ENCODE results near the gene TMEM132C.

The TMEM132C gene

DNA sequence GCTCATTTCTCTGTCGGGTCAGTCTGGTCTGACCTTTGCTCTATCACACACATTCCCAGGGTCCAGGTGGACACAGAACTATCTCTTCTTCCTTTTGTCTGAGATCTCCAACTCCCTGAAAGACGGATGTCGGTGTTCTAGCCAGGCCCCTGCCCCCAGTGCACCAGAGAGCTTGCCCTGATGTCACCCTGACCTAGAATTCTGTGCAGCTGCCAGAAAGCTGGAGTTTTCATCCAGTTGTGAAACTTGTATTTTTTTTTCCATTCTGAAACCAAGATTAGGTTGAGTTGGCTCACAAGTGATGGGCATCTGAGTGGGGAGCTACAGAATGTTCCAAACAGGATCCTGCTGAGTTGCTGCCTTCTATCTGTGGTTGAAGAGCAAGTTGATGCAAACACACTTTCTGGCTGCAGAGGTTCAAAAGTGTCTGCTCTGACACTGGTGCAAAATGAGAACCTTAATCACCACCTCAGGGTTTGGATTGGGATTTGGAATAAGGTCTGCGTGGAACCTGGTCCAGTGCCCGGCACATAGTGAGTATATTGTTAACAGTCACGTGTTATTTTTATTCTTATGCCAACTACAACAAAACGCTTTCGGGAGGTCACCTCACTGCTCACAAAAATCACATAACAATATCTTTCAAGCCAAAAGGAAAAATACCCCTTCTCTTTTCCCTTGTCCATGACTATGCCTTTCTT is 345.3 kb downstream of the TMEM132C start:
- no peaks in the 10 kb centered on the region for H3K9me3 ChIP-seq (ENCODE audit: control extremely low read depth in 1 of 5, control insufficient read depth in 4 of 5, insufficient read depth in 2 of 5, low read depth in 1 of 5, low read length in 4 of 5)

DNA sequence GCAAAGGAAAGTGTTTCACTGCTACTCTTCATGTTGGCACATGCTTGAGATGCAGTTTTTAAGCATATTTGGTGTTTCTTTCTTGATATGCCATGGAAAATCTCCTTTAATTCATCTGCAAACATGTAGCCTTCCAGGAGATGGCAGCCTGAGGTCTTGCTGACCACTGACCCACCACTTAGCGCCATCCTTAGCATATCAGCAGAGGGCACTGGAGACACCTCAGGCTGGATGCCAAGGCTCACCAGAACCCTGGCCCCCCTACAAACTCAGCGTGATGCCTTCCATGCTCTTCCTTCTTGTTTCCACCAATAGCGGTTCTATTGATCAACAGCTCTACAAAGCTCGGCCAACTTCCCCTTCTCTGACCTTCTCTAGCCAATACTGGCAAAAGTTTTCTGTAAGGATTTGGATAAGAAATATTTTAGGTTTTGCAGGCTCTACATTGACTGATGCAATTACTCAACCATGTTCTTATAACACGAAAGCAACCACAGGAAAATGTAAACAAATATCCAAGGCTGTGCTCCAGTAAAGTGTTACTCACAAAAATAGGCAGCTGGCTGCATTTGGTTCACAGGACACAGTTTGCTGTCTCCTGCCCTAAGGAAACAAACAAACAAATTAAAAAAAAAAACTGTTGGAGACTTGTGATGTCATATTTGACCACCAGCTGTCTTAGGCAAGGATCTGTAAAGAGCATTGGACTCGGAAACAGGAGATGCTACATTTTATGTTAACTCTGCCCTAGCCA is 347.0 kb downstream of the TMEM132C start:
- no peaks in the 10 kb centered on the region for H3K9me3 ChIP-seq (ENCODE audit: control extremely low read depth in 1 of 5, control insufficient read depth in 4 of 5, insufficient read depth in 2 of 5, low read depth in 1 of 5, low read length in 4 of 5)

More for the DNA sequence above, 345.3 kb downstream of the TMEM132C start:
- no peaks in the 10 kb centered on the region for H3K4me1 ChIP-seq (ENCODE audit: control extremely low read depth in 1 of 4, control insufficient read depth in 4 of 4, insufficient read depth in 4 of 4, low read length in 3 of 4)
- H3K36me3 ChIP-seq (ENCODE audit: control insufficient read depth in 4 of 4, insufficient read depth in 4 of 4, low read length in 3 of 4): no peaks in the 10 kb centered on the region
- no peak for DNase-seq
- ChIA-PET CTCF (no interaction called here), POLR2A (no interaction called here)
- 89% methylated on average over 7 of the region's 8 CpGs for WGBS (ENCODE audit: insufficient coverage)
- no peak overlapping the region for H3K27ac ChIP-seq (ENCODE audit: insufficient read depth in 1 of 2, low read depth in 1 of 2, low read length in 2 of 2, poor library complexity in 1 of 2, severe bottlenecking in 2 of 2)
- H3K27me3 ChIP-seq (replicated peaks in 2 of 5; ENCODE audit: control insufficient read depth in 4 of 5, insufficient read depth in 5 of 5, low read length in 4 of 5): peaks cover 0 to 2% (median 0%) of the 10 kb centered on the region in 5 experiments
- no peak overlapping the region for H3K4me3 ChIP-seq (ENCODE audit: control insufficient read depth in 1 of 7, extremely low read depth in 1 of 7, insufficient read depth in 4 of 7, low read depth in 2 of 7, low read length in 6 of 7)

DNA sequence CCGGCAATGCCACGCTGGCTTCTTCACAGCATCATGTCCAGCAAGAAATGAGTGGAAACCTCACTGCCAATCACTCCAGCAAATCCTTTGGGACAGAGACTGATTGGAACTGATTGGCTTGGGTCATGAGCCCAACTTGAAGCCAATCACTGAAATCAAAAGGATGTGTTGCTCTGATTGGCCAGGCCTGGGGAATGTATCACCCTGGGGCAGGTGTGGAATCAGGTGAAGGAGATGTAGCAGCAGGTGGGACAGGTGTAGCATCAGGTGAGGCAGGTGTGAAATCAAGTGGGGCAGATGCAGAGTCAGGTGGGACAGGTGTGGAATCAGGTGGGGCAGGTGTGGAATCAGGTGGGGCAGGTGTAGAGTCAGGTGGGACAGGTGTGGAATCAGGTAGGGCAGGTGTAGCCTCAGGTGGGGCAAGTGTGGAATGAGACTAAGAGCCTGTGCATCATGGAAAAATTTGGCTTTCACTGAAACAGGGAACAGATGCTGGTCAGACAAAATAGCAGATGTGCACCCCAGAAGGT is 350.4 kb downstream of the TMEM132C start:
- WGBS (ENCODE audit: insufficient coverage): 86% methylated on average over 1 of the region's 2 CpGs
- no peaks in the 10 kb centered on the region for H3K9me3 ChIP-seq (ENCODE audit: control extremely low read depth in 1 of 5, control insufficient read depth in 4 of 5, insufficient read depth in 2 of 5, low read depth in 1 of 5, low read length in 4 of 5)
- no peak for DNase-seq
- no peaks in the 10 kb centered on the region for H3K36me3 ChIP-seq (ENCODE audit: control insufficient read depth in 4 of 4, insufficient read depth in 4 of 4, low read length in 3 of 4)
- H3K27me3 ChIP-seq (replicated peaks in 2 of 5; ENCODE audit: control insufficient read depth in 4 of 5, insufficient read depth in 5 of 5, low read length in 4 of 5): peaks cover 0 to 13% (median 2%) of the 10 kb centered on the region in 5 experiments
- no peaks in the 10 kb centered on the region for H3K4me1 ChIP-seq (ENCODE audit: control extremely low read depth in 1 of 4, control insufficient read depth in 4 of 4, insufficient read depth in 4 of 4, low read length in 3 of 4)
- H3K27ac ChIP-seq (ENCODE audit: insufficient read depth in 1 of 2, low read depth in 1 of 2, low read length in 2 of 2, poor library complexity in 1 of 2, severe bottlenecking in 2 of 2): no peak overlapping the region
- POLR2A ChIA-PET: no interaction called here
- CTCF ChIA-PET: no interaction called here
- no peak overlapping the region for H3K4me3 ChIP-seq (ENCODE audit: control insufficient read depth in 1 of 7, extremely low read depth in 1 of 7, insufficient read depth in 4 of 7, low read depth in 2 of 7, low read length in 6 of 7)

More for the DNA sequence above, 347.0 kb downstream of the TMEM132C start:
- Histone ChIP-seq H3K4me3 (ENCODE audit: control insufficient read depth in 1 of 7, extremely low read depth in 1 of 7, insufficient read depth in 4 of 7, low read depth in 2 of 7, low read length in 6 of 7) (no peak overlapping the region), H3K4me1 (ENCODE audit: control extremely low read depth in 1 of 4, control insufficient read depth in 4 of 4, insufficient read depth in 4 of 4, low read length in 3 of 4) (no peaks in the 10 kb centered on the region), H3K36me3 (ENCODE audit: control insufficient read depth in 4 of 4, insufficient read depth in 4 of 4, low read length in 3 of 4) (no peaks in the 10 kb centered on the region), H3K27me3 (replicated peaks in 2 of 5; ENCODE audit: control insufficient read depth in 4 of 5, insufficient read depth in 5 of 5, low read length in 4 of 5) (peaks cover 0 to 3% (median 0%) of the 10 kb centered on the region in 5 experiments), H3K27ac (ENCODE audit: insufficient read depth in 1 of 2, low read depth in 1 of 2, low read length in 2 of 2, poor library complexity in 1 of 2, severe bottlenecking in 2 of 2) (no peak overlapping the region)
- ChIA-PET CTCF (no interaction called here), POLR2A (no interaction called here)
- 78% methylated on average over 3 of the region's 6 CpGs for WGBS (ENCODE audit: insufficient coverage)
- DNase-seq: no peak

DNA sequence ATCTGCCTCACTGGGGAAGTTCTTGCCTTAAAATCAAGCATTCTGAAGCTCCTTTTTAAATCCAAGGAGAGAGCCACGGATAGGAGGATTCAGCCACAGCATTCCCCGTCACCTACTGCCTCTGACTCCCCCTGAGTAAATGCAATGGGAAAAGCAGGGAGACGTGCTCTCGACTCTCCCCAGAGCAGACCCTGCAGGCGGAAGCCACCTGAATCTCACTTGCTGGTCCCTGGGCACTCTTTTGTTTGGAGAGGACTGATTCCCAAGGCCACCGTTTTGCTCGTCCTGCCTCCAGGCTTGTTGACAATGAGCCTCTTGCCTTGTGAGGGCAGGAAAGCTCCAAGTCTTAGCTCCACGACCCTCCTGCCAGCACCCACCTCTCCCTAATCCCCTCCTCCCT is 352.3 kb downstream of the TMEM132C start:
- DNase-seq: no peak
- WGBS (ENCODE audit: insufficient coverage): 67% methylated on average over 4 of the region's 8 CpGs
- Histone ChIP-seq H3K9me3 (ENCODE audit: control extremely low read depth in 1 of 5, control insufficient read depth in 4 of 5, insufficient read depth in 2 of 5, low read depth in 1 of 5, low read length in 4 of 5) (no peaks in the 10 kb centered on the region), H3K27me3 (replicated peaks in 2 of 5; ENCODE audit: control insufficient read depth in 4 of 5, insufficient read depth in 5 of 5, low read length in 4 of 5) (peaks cover 0 to 13% (median 1%) of the 10 kb centered on the region in 5 experiments), H3K4me3 (ENCODE audit: control insufficient read depth in 1 of 7, extremely low read depth in 1 of 7, insufficient read depth in 4 of 7, low read depth in 2 of 7, low read length in 6 of 7) (no peak overlapping the region), H3K4me1 (ENCODE audit: control extremely low read depth in 1 of 4, control insufficient read depth in 4 of 4, insufficient read depth in 4 of 4, low read length in 3 of 4) (no peaks in the 10 kb centered on the region), H3K36me3 (ENCODE audit: control insufficient read depth in 4 of 4, insufficient read depth in 4 of 4, low read length in 3 of 4) (no peaks in the 10 kb centered on the region), H3K27ac (ENCODE audit: insufficient read depth in 1 of 2, low read depth in 1 of 2, low read length in 2 of 2, poor library complexity in 1 of 2, severe bottlenecking in 2 of 2) (no peak overlapping the region)
- POLR2A ChIA-PET: no interaction called here
- CTCF ChIA-PET: interaction anchor here (1.2 kb wide), 1 partner anchor 26 kb away, joined by 3 read pairs; no protein-coding TSS in a partner anchor

DNA sequence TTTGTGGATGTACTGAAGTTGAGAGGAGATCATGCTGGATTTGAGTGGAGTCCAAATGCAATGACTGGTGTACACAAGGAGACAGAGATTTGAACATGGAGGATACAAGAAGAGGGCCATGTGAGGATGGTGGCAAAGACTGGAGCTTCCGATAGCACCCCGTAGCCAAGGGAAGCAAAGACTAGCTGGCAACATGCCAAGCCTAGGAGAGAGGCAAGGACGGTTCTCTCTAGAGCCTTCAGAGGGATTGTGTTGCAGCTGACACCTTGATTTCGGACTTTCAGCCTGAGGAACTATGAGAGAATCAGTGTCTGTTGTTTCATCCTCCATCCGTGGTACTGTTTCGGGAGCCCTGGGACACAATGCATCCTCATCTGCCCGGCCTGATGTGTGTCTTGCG is 354.3 kb downstream of the TMEM132C start:
- WGBS (ENCODE audit: insufficient coverage): 93% methylated on average over 8 of the region's 8 CpGs
- Histone ChIP-seq H3K4me1 (ENCODE audit: control extremely low read depth in 1 of 4, control insufficient read depth in 4 of 4, insufficient read depth in 4 of 4, low read length in 3 of 4) (no peaks in the 10 kb centered on the region), H3K4me3 (ENCODE audit: control insufficient read depth in 1 of 7, extremely low read depth in 1 of 7, insufficient read depth in 4 of 7, low read depth in 2 of 7, low read length in 6 of 7) (no peak overlapping the region), H3K36me3 (ENCODE audit: control insufficient read depth in 4 of 4, insufficient read depth in 4 of 4, low read length in 3 of 4) (no peaks in the 10 kb centered on the region), H3K27ac (ENCODE audit: insufficient read depth in 1 of 2, low read depth in 1 of 2, low read length in 2 of 2, poor library complexity in 1 of 2, severe bottlenecking in 2 of 2) (no peak overlapping the region), H3K27me3 (replicated peaks in 2 of 5; ENCODE audit: control insufficient read depth in 4 of 5, insufficient read depth in 5 of 5, low read length in 4 of 5) (peaks cover 0 to 13% (median 1%) of the 10 kb centered on the region in 5 experiments), H3K9me3 (ENCODE audit: control extremely low read depth in 1 of 5, control insufficient read depth in 4 of 5, insufficient read depth in 2 of 5, low read depth in 1 of 5, low read length in 4 of 5) (no peaks in the 10 kb centered on the region)
- POLR2A ChIA-PET: no interaction called here
- CTCF ChIA-PET: no interaction called here
- no peak for DNase-seq

DNA sequence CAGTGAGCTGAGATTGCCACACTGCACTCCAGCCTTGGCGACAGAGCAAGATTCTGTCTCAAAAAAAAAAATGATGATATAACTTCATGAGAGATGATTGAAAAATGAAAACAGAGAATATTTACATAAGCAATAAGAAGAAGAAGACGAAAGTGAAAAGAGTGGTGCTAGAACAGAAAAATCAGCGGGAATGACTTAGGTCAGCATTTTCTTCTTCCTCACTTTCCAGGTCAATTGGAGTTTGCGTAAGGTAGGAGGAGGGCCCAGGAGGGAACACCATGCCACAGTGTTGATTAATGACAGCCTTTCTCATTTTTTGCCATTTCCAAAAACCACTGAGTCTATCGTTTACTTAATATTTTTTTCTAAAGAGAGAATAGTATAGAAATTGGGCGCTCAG is 356.8 kb downstream of the TMEM132C start:
- ChIA-PET CTCF (no interaction called here), POLR2A (no interaction called here)
- DNase-seq: no peak
- 100% methylated on average over 2 of the region's 6 CpGs for WGBS (ENCODE audit: insufficient coverage)
- H3K36me3 ChIP-seq (ENCODE audit: control insufficient read depth in 4 of 4, insufficient read depth in 4 of 4, low read length in 3 of 4): no peaks in the 10 kb centered on the region
- H3K9me3 ChIP-seq (ENCODE audit: control extremely low read depth in 1 of 5, control insufficient read depth in 4 of 5, insufficient read depth in 2 of 5, low read depth in 1 of 5, low read length in 4 of 5): no peaks in the 10 kb centered on the region
- peaks cover 0 to 10% (median 1%) of the 10 kb centered on the region in 5 experiments for H3K27me3 ChIP-seq (replicated peaks in 2 of 5; ENCODE audit: control insufficient read depth in 4 of 5, insufficient read depth in 5 of 5, low read length in 4 of 5)
- H3K27ac ChIP-seq (ENCODE audit: insufficient read depth in 1 of 2, low read depth in 1 of 2, low read length in 2 of 2, poor library complexity in 1 of 2, severe bottlenecking in 2 of 2): no peak overlapping the region
- no peak overlapping the region for H3K4me3 ChIP-seq (ENCODE audit: control insufficient read depth in 1 of 7, extremely low read depth in 1 of 7, insufficient read depth in 4 of 7, low read depth in 2 of 7, low read length in 6 of 7)
- no peaks in the 10 kb centered on the region for H3K4me1 ChIP-seq (ENCODE audit: control extremely low read depth in 1 of 4, control insufficient read depth in 4 of 4, insufficient read depth in 4 of 4, low read length in 3 of 4)

DNA sequence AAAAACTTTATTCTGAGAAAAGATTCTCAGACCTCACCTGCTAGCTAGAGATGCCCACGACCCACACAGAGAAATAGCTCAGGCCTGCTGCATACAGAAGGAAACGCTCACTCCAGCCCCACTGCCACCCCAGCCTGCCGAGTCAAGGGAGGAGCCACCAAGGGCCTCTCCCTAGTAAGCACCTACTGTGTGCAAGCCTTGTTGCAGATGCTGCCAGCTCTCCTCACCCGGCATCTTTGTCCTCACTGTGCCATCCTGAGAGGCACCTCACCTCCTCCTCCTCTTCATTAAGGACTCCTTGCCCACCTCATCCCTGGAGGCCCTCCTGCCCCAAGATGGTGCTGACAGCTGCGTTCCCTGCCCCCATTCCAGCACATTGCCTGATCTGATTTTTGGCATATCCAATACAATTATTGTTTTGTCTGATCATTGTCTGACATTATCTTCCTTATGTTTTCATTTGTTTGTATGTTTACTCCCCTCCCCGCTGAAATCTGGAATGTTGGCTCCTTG is 359.9 kb downstream of the TMEM132C start:
- WGBS (ENCODE audit: insufficient coverage): 100% methylated on average over 3 of the region's 6 CpGs
- ChIA-PET CTCF (no interaction called here), POLR2A (no interaction called here)

More for the DNA sequence above, 359.9 kb downstream of the TMEM132C start:
- Histone ChIP-seq H3K27ac (ENCODE audit: insufficient read depth in 1 of 2, low read depth in 1 of 2, low read length in 2 of 2, poor library complexity in 1 of 2, severe bottlenecking in 2 of 2) (no peak overlapping the region), H3K4me1 (ENCODE audit: control extremely low read depth in 1 of 4, control insufficient read depth in 4 of 4, insufficient read depth in 4 of 4, low read length in 3 of 4) (no peaks in the 10 kb centered on the region), H3K9me3 (ENCODE audit: control extremely low read depth in 1 of 5, control insufficient read depth in 4 of 5, insufficient read depth in 2 of 5, low read depth in 1 of 5, low read length in 4 of 5) (no peaks in the 10 kb centered on the region), H3K36me3 (ENCODE audit: control insufficient read depth in 4 of 4, insufficient read depth in 4 of 4, low read length in 3 of 4) (no peaks in the 10 kb centered on the region), H3K27me3 (replicated peaks in 2 of 5; ENCODE audit: control insufficient read depth in 4 of 5, insufficient read depth in 5 of 5, low read length in 4 of 5) (no peaks in the 10 kb centered on the region), H3K4me3 (ENCODE audit: control insufficient read depth in 1 of 7, extremely low read depth in 1 of 7, insufficient read depth in 4 of 7, low read depth in 2 of 7, low read length in 6 of 7) (no peak overlapping the region)
- no peak for DNase-seq
